ENCODE results near the gene MUC21. TPM values are rescaled to one million over a fixed set of nuclear protein-coding genes. Genes with fewer than 3 reads are reported as not detected.
"Not testable (repeated sequence)": the region's sequence is repeated elsewhere in the genome, so short reads cannot be mapped to it uniquely, and the experiment has no call there.

MUC21 gene
- total RNA-seq, 1 donor from 2014 or later = not detected

DNA sequence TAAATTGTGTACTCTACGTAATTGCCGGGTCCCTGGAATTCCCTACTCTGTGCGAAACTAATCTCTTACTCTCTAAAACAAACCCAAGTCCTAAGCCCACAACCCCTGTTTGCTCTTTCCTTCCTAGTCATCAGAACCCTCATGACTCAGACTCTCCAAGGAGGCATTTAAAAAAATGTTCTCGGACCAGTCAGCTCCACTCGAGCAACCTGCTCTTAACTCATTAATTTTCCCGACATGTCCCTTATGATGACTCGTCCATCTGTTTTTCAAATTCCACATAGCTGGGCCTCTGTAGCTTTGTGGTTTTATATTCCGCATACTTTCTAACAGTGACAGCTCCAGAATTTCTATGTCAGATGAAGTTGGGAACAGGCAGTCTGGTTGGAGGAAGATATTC is 24.2 kb downstream of the MUC21 start:
- DNase-seq (ENCODE audit: low spot score) = peak; percentile 4

DNA sequence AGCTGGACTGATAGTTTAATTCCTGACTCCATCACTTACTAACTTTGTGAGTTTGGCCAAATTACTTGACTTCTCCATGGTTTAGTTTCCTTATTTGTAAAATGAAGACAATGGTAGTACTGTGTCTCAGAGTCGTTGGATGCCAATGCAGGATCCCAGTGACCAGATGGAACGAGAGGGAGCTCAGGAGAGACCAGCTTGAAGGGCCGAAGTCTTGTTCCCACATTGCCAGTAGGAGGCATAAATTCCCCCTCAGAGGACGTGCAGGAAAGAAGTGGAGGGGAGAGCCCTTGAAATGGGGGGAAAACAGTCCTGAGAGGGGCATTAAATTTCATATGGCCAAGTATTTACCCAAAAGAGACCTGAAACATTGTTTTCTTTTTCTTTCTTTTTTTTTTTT is 24.6 kb downstream of the MUC21 start:
- peak; percentile 47 for DNase-seq (ENCODE audit: low spot score)

DNA sequence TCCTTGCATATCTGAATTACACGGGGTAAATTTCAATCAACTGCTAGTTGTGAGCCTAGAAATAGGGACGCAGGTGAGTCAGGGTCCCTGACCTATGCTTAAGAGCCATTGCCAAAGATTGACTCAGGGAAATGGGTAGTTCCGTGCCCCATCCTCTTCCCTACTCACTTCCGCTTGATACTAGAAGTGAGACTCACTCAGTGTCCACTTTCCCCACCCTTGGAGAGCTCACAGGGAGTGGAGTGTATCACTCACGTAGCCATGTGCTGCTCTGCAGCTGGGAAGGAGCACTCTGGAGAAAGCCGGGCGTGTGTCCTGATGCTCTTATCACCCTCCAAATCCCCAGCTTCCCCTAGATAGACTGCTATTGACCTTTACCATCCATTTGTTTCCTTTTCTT is 26.2 kb downstream of the MUC21 start:
- no peak for DNase-seq (ENCODE audit: low spot score)

DNA sequence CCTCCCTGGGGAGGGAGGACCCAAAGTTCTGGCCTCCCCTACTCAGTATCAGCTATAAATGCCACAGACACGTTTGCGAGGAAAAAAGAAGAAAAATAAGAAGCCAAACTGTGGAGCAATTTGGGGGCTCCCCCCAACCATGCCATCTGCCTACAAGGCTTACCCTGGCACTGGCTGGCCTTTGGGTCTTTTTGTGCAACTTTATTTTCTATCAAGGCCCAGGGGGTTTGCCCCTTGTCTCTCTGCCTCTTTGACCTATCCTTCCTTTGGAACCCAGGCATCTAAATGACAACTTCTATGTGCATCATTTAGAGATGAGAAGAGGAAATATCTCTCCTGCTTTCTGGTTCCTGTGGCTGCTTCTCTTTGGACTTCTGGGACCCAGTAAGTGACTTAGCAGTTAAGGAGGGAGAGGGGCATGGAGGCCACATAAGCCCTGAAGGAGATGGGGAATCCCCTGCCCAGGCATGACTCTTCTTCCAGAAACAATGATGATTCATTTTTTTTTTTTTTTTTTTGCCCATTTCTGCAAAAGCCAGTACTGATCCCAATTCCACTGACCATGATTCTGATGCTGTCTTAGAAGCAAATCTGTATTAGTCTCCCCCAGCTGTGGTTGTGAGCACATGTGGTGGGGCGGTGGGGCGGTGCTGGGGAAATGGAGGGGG is 27.0 kb downstream of the MUC21 start, which contains the start of gene MUC22:
Gene MUC22, plus strand, starts transcription at position 82 of the 668 bp plus-strand sequence. Its CDS starts 233 bp downstream, at position 315.
- peak; percentile 5 for DNase-seq (ENCODE audit: low spot score)

DNA sequence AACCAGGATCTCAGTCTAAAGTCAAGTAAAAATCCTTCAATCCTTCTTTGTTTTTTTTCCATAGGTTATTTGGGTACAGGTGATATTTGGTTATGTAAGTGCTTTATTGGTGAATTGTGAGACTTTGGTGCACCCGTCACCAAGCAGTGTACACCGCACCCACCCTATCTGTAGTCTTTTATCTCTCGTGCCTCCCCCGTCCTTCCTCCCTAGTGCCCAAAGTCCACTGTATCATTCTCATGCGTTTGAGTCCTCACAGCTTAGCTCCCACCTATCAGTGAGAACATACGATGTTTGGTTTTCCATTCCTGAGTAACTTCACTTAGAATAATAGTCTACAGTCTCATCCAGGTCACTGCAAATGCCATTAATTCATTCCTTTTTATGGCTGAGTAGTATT is 27.6 kb downstream of the MUC21 start:
- DNase-seq (ENCODE audit: low spot score) = peak; percentile 22

DNA sequence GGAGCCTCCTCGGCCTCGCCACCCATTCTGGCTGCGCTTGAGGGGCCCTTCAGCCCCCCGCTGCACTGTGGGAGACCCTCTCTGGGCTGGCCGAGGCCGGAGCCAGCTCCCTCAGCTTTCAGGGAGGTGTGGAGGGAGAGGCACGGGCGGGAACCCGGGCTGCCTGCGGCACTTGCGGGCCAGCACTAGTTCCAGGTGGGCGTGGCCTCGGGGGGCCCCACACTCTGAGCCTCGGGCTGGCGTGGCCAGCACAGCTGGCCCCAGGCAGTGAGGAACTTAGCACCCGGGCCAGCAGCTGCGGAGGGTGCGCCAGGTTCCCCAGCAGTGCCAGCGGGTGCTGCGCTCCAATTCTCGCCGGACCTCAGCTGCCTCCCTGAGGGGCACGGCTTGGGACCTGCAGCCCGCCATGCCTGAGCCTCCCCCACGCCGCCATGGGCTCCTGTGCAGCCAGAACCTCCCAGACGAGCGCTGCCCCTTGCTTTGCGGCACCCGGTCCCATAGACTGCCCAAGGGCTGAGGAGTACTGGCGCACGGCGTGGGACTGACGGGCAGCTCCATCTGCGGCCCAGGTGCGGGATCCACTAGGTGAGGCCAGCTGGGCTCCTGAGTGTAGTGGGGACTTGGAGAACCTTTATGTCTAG is 33.3 kb downstream of the MUC21 start:
- no peak for DNase-seq (ENCODE audit: low spot score)

DNA sequence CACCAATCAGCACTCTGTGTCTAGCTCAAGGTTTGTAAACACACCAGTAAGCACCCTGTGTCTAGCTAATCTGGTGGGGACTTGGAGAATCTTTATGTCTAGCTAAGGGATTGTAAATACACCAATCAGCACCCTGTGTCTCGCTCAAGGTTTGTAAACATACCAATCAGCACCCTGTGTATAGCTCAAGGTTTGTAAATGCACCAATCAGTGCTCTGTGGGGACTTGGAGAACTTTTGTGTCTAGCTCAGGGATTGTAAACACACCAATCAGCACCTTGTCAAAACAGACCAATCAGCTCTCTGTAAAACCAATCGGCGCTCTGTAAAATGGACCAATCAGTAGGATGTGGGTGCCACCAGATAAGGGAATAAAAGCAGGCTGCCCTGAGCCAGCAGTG is 33.9 kb downstream of the MUC21 start:
- not testable (repeated sequence) for DNase-seq (ENCODE audit: low spot score)

DNA sequence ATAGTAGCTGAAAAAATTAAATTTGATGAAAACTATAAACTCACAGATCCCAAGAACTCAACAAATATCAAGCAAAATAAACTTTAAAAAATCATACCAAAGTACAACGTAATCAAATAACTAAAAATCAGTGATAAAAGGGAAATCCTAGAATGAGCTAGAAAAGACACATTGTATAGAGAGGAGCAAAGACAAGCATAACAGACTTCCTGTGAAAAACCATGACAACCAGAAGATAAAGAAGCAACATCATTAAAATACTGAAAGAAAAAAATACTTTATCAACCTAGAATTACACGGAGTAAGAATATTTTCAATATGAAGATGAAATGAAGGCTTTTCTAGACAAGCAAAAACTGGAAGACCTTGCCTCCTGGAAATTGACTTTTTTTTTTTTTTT is 36.5 kb downstream of the MUC21 start:
- DNase-seq (ENCODE audit: low spot score) = no peak

DNA sequence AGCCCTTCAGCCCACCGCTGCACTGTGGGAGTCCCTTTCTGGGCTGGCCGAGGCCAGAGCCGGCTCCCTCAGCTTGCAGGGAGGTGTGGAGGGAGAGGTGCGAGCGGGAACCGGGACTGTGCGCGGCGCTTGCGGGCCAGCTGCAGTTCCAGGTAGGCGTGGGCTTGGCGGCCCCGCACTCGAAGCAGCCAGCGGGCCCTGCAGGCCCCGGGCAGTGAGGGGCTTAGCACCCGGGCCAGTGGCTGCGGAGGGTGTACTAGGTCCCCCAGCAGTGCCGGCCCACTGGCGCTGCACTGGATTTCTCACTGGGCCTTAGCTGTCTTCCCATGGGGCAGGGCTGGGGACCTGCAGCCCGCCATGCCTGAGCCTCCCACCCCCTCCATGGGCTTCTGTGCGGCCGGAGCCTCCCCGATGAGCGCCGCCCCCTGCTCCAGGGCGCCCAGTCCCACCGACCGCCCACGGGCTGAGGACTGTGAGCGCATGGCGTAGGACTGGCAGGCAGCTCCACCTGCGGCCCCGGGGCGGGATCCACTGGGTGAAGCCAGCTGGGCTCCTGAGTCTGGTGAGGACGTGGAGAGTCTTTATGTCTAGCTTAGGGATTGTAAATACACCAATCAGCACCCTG is 37.2 kb downstream of the MUC21 start:
- peak; percentile 83 for DNase-seq (ENCODE audit: low spot score)

DNA sequence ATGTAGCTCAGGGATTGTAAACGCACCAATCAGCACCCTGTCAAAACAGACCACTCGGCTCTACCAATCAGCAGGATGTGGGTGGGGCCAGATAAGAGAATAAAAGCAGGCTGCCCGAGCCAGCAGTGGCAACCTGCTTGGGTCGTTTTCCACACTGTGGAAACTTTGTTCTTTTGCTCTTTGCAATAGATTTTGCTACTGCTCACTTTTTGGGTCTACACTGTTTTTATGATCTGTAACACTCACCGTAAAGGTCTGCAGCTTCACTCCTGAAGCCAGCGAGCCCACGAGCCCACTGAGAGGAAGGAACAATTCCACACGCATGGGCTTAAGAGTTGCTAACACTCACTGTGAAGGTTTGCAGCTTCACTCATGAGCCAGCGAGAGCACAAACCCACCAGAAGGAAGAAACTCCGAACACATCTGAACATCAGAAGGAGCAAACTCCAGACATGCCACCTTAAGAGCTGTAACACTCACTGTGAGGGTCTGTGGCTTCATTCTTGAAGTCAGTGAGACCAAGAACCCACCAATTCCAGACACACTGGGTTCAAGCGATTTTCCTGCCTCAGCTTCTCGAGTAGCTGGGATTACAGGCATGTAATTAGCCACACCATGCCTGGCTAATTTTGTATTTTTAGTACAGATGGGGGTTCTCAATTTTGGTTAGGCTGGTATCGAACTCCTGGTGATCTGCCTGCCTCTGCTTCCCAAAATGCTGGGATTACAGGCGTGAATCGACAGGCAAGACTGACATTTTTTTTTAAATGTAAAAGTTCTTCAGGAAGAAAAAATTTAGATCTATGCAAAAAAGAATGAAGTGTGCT is 38.4 kb downstream of the MUC21 start:
- peak; percentile 35 for DNase-seq (ENCODE audit: low spot score)

DNA sequence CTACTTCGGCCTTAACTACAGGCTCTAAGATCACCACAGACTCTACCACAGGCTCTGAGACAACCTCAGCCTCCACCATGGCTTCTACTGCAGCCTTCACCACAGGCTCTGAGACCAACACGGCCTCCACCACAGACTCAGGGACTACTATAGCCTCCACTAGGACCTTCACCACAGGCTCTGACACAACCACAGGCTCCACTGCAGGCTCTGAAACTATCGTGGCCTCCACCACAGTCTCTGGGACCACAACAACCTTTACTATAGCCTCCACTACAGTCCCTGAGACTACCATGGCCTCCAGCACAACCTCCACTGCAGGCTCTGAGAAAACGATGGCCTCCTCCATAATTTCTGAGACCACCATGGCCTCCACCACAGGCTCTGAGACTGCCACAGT is 42.1 kb downstream of the MUC21 start:
- no peak for DNase-seq (ENCODE audit: low spot score)

DNA sequence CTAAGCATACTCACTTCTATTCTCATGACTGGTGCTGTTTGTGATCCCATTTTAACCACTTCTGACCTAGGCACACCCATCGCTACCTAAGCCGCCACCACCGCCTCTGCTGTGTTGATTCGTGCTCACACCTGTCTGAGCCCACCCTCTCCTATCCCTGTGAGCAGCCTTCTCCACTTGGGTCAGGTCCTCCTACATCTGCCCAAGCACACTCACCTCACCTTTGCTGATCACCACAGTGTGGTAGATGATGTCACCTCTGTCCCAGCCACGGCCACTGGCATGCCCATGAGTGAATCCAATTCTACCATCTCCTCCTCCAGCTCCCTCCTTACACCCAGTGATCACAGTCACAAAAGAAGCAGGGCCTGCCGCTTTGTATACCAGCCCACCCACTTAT is 47.6 kb downstream of the MUC21 start:
- DNase-seq (ENCODE audit: low spot score) = no peak

DNA sequence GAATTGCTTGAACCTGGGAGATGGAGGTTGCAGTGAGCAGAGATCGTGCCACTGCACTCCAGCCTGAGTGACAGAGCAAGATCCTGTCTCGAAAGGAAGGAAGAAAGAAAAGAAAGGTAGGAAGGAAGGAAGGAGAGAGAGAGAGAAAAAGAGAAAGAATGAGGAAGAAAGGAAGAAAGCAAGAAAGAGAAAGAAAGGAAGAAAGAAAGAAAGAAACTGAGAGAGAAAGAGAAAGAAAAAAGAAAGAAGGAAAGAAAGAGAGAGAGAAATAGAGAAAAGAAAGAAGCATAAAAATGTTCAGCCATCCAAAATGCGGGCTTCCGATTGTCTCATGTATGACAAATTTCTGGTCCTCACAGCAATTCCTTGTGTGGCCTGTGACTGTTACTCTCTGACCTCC is 49.6 kb downstream of the MUC21 start:
- no peak for DNase-seq (ENCODE audit: low spot score)

DNA sequence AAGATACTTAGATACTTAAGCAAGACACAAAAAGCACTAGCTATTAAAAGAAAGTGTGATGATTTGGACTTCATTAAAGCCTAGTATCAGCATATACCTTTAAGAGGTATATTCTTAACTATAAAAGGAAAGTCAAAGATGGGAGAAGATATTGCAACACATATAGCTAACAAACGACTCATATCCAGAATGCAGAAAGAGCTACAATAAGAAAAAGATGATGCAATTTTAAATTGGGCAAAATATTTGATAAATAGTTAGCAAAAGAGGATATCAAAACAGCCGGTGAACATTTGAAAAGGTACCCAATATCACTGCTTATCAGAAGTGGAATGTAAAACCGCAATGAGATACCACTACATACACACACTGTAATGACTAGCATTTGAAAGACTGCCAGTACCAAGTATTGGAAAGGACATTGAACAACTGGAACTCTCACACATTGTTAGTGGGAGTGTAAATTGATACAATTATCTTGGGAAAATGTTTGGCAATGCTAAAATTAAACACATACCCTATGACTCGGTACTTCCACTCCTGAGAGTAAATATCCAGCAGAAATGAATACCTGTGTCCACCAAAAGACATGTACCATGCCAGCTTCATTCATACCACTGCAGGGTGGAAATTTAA is 52.5 kb downstream of the MUC21 start:
- DNase-seq (ENCODE audit: low spot score) = no peak

DNA sequence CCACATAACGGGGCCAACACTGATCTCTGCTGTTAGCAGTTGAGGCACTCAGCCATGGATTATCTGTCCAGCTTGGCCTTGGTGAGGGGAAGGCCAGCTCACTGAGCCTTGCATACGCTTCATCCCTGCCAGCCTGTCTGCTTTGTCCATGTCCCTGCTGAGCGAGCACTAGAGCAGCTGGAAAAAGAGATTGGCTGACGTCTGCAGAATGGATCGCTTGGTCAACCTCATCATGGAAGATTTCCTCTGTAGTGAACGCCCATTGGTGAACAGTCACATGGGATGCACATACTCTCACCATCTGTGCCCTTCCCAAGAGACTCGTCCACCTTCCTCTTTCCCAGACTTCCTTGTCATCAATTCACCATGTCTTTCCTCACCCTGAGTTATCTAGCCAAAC is 53.7 kb downstream of the MUC21 start:
- no peak for DNase-seq (ENCODE audit: low spot score)

DNA sequence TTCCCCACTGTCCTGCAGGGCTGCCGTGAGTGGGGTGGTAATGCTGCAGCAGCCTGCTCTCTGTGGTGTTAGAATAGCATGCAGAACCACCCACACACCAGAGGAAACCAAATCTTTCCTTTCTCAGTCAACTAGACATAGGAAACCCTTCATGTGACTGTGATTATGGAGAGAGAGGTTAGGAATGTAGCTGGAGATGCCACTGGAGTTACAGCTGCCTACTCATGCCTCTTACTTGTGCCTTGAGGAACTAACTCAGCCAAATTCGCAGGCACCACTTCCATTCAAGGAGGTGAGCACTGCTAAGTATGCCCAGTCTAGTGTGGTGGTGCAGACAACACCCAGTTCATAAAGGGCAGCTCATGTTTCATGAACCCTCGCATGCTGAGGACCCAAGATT is 54.2 kb downstream of the MUC21 start:
- DNase-seq (ENCODE audit: low spot score) = no peak

DNA sequence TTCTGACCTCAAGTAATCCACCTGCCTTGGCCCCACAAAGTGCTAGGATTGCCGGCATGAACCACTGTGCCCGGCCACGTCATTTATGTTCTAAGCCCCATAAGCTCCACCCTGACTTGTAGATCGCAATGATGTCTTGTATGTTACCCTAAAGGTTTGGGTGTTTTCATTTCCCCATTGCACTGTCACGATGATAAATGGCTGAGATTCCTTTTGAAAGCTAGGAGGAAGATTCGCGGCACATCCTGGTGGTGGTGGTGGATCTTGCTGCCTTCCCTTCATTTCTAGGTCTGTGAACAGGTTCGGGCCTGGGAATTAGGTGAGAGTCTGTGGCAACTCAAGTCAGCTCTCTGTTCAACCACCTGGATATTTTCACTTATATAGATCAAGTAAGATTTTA is 55.0 kb downstream of the MUC21 start:
- no peak for DNase-seq (ENCODE audit: low spot score)

All from mesenteric fat pad (tissue), 1 donor.